ENCODE data around the gene NUDT12.

Gene NUDT12

DNA sequence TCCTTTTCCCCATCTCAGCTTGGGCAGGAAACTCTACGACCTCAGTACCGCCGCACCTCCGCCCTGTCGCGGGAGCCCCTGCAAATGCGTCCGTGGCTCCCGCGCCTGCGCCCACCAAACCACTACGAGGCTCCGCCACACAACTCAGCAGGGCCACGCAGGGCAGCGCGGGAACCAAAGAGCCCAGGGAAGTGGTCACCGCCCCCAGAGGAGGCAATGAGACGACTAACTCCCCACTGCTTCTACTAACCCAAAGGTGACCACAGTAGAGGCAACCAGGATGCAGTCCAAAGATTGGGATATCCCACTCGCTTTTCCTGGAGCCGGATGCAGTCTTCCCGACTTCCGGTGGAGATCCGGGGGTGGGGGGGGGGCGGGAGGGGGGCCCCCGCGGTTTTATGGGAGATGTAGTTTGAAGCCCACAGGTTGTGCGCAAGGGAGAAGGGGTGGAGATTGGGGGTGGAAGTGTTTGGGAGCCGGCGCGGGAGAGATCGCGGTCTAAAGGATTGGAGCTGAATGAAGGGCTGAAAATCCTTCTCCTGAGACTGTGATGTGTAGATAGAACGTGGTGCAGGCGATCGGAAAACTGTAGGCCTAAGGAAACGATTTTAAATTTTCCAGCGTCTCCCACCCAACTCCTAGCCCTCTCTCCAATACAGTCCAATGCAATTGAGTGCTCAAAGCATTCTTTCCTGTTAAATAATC, at the start of gene NUDT12:
Gene NUDT12 (minus strand): TSS at position 337 of the 705 bp plus-strand sequence. CDS start 2,541 bp downstream, outside the sequence.
- Histone ChIP-seq H3K27me3 (ENCODE audit: insufficient read depth, low read length) (no peaks in the 10 kb centered on the region), H3K4me1 (ENCODE audit: insufficient read depth, low read length) (peaks cover 19% of the 10 kb centered on the region), H3K4me3 (ENCODE audit: low read length) (peak within 1 kb of the TSS; percentile 64), H3K36me3 (ENCODE audit: insufficient read depth, low read length) (peaks cover 14% of the 10 kb centered on the region), H3K9me3 (ENCODE audit: low read length) (no peaks in the 10 kb centered on the region), H2AFZ (ENCODE audit: low read depth, low read length) (peak within 1 kb of the TSS; percentile 38)

DNA sequence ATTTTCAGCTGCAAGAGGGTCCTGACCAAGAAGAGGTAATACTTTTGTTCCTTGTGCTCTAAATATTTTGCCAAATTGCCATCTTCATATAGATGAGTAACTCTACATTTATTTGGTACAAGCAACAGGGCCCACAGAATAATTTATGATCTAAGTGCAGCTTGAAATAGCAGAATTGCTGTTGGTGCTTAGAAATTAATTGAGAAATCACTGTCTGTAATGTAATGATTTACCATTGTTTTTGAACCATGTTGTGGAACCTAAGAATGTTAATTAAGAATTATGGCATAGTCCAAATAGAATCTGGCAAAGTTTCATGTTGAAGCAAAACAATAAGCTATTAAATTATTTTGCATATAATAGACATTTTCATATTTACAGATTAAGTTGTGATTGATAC, 44.8 kb upstream of the NUDT12 start:
- Histone ChIP-seq H3K9me3 (ENCODE audit: low read length) (no peaks in the 10 kb centered on the region), H3K27me3 (ENCODE audit: insufficient read depth, low read length) (no peaks in the 10 kb centered on the region), H3K4me3 (ENCODE audit: low read length) (no peak overlapping the region), H3K4me1 (ENCODE audit: insufficient read depth, low read length) (no peaks in the 10 kb centered on the region), H3K36me3 (ENCODE audit: insufficient read depth, low read length) (no peaks in the 10 kb centered on the region), H2AFZ (ENCODE audit: low read depth, low read length) (no peak overlapping the region)

DNA sequence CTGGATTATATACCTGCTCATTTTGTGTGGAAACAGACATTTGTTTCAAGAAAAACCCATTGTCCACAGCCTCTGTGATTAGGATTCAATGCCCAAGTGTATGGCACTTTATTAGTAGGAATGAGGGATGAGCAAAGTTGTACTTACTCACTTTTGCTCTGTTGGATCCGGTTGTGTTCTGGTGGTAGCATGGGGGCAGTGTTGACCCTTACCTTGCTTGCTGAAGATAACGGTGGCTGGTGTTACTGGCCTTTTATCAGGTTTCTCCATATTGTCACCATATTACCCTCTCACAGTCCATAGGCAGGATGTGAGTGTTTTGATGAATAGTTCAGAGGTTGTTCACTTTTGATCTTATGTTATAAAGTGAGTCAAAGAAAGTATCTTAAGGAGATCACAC, 42.7 kb upstream of the NUDT12 start:
- Histone ChIP-seq H3K4me3 (ENCODE audit: low read length) (no peak overlapping the region), H2AFZ (ENCODE audit: low read depth, low read length) (no peak overlapping the region), H3K4me1 (ENCODE audit: insufficient read depth, low read length) (no peaks in the 10 kb centered on the region), H3K27me3 (ENCODE audit: insufficient read depth, low read length) (no peaks in the 10 kb centered on the region), H3K9me3 (ENCODE audit: low read length) (no peaks in the 10 kb centered on the region), H3K36me3 (ENCODE audit: insufficient read depth, low read length) (no peaks in the 10 kb centered on the region)

DNA sequence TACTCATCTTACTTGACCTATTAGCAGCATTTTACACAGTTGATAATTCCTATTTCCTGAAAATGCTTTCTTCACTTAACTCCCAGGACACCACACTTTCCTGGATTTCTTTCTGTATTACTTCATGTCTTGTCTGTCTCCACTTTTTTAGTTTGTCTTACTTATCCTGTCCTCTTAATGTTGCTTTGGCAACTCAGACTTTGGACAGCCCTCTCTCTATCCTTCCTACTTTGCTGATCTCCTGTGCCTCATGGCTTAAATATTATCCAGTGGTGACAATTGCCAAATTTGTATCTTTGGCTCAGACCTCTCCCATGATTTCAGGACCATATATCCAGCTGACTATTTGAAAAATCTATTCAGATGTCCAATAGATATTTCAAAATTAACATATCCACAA, 39.8 kb upstream of the NUDT12 start:
- Histone ChIP-seq H3K27me3 (ENCODE audit: insufficient read depth, low read length) (no peaks in the 10 kb centered on the region), H3K4me1 (ENCODE audit: insufficient read depth, low read length) (no peaks in the 10 kb centered on the region), H2AFZ (ENCODE audit: low read depth, low read length) (no peak overlapping the region), H3K9me3 (ENCODE audit: low read length) (no peaks in the 10 kb centered on the region), H3K4me3 (ENCODE audit: low read length) (no peak overlapping the region), H3K36me3 (ENCODE audit: insufficient read depth, low read length) (no peaks in the 10 kb centered on the region)

DNA sequence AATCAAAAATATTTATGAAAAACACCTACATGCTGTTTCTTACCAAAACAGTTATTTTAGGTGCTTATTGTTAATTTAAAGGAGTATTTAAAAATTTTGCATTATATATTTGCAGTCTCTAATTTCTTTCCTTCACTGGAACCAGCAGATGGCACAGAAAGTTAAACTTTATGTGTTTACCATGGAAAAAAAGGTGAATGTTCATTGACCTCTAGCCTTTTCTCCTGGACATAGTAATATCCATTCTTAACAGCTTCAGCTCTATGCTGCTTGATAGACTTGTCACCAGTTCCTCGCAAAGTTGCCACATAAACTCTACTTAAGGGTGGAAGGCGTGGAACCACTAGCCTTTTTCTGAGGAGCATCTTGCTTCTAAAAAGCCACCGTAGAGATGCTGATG, 38.7 kb upstream of the NUDT12 start:
- H3K9me3 ChIP-seq (ENCODE audit: low read length): no peaks in the 10 kb centered on the region
- H3K36me3 ChIP-seq (ENCODE audit: insufficient read depth, low read length): no peaks in the 10 kb centered on the region

DNA sequence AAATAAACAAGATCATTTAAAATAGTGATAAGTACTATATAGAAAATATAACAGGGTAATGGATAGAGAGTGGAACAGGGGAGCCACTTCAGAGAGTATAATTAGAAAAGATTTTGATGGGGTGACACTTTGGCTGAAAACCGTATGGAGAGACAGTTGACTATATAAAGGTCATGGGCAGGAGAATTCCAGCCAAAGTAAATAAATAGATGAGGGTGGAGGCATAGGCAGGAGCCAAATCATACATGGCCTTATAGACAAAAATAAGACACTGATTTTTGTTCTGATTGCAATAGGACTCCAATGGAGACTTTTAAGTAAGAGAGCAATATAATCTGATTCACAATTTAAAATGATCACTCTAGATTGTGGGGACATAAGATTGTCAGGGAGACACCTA, 37.5 kb upstream of the NUDT12 start:
- no peak overlapping the region for H3K4me3 ChIP-seq (ENCODE audit: low read length)
- H3K4me1 ChIP-seq (ENCODE audit: insufficient read depth, low read length): no peaks in the 10 kb centered on the region
- H3K27me3 ChIP-seq (ENCODE audit: insufficient read depth, low read length): no peaks in the 10 kb centered on the region
- H3K9me3 ChIP-seq (ENCODE audit: low read length): no peaks in the 10 kb centered on the region
- H2AFZ ChIP-seq (ENCODE audit: low read depth, low read length): no peak overlapping the region
- H3K36me3 ChIP-seq (ENCODE audit: insufficient read depth, low read length): no peaks in the 10 kb centered on the region

More for the DNA sequence above, 38.7 kb upstream of the NUDT12 start:
- Histone ChIP-seq H3K27me3 (ENCODE audit: insufficient read depth, low read length) (no peaks in the 10 kb centered on the region), H3K4me3 (ENCODE audit: low read length) (no peak overlapping the region), H3K4me1 (ENCODE audit: insufficient read depth, low read length) (no peaks in the 10 kb centered on the region), H2AFZ (ENCODE audit: low read depth, low read length) (no peak overlapping the region)

DNA sequence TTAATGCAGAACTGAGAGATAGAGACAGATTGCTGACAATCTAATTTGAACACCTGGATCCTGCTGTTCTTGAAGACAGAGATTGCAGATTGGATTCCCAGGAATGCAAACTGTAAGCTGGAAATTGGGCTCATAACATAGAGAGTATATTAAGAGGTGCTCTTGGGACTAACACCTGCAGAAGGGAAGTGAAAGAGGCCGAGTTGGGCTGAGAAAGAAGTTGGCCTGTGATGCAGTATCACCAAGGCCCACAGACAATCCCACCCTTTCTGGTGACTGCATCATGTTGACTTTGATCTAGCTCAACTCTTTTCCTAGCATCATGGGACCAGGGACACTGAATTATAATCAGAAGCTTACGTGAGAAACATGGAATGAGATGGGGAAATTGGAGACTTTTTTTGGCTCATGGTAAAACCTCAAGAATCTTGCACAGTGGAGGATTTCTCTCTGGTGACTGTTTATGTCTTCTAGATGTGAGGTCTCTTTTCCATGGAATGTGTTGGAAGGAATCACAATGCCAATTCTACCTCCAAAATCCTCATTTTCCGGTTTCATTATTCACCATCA, 36.5 kb upstream of the NUDT12 start:
- no peak overlapping the region for H2AFZ ChIP-seq (ENCODE audit: low read depth, low read length)
- no peaks in the 10 kb centered on the region for H3K36me3 ChIP-seq (ENCODE audit: insufficient read depth, low read length)
- H3K4me1 ChIP-seq (ENCODE audit: insufficient read depth, low read length): no peaks in the 10 kb centered on the region
- no peaks in the 10 kb centered on the region for H3K27me3 ChIP-seq (ENCODE audit: insufficient read depth, low read length)
- no peaks in the 10 kb centered on the region for H3K9me3 ChIP-seq (ENCODE audit: low read length)
- H3K4me3 ChIP-seq (ENCODE audit: low read length): no peak overlapping the region

DNA sequence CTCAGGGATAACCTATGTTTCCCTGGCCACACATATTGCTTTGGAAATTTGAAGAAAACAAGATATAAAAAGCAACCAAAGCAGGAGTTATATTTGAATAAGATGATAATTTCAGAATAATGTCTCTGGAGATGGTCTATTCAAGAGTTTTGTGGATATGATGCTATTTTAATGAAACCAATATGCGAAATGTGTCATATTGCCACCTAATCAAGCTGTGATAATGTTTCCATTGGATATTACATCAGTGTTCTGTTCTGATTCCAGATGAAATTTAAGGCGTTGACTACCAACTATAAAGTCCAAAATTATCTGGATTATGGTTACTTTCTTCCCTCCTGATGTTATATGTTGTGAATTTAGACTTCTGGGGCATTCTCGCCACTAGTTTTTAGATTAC, 27.6 kb upstream of the NUDT12 start:
- H3K36me3 ChIP-seq (ENCODE audit: insufficient read depth, low read length): no peaks in the 10 kb centered on the region
- no peak overlapping the region for H3K4me3 ChIP-seq (ENCODE audit: low read length)
- no peak overlapping the region for H2AFZ ChIP-seq (ENCODE audit: low read depth, low read length)
- peaks cover 3% of the 10 kb centered on the region for H3K4me1 ChIP-seq (ENCODE audit: insufficient read depth, low read length)
- H3K27me3 ChIP-seq (ENCODE audit: insufficient read depth, low read length): no peaks in the 10 kb centered on the region
- H3K9me3 ChIP-seq (ENCODE audit: low read length): no peaks in the 10 kb centered on the region

DNA sequence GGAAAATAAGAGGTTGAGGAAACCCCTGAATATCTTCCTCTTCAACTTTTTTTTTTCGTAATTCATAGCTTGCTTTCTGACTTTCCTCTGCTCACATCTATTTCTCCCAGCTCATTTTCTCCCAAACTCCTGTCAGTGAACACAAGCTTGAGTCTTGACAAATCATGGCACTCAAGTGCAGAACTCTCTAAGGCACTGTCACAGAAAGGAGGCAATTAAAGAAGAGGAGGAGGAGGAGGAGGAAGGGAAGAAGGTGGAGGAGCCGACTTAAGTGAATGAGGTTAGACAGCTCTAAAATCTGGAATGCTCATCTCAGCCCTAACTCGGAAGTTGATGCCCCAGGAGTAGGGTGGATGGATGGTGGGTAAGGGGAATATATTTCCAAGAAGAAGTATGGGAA, 27.2 kb upstream of the NUDT12 start:
- Histone ChIP-seq H2AFZ (ENCODE audit: low read depth, low read length) (no peak overlapping the region), H3K4me3 (ENCODE audit: low read length) (no peak overlapping the region), H3K27me3 (ENCODE audit: insufficient read depth, low read length) (no peaks in the 10 kb centered on the region), H3K36me3 (ENCODE audit: insufficient read depth, low read length) (no peaks in the 10 kb centered on the region), H3K9me3 (ENCODE audit: low read length) (no peaks in the 10 kb centered on the region), H3K4me1 (ENCODE audit: insufficient read depth, low read length) (peaks cover 3% of the 10 kb centered on the region)

DNA sequence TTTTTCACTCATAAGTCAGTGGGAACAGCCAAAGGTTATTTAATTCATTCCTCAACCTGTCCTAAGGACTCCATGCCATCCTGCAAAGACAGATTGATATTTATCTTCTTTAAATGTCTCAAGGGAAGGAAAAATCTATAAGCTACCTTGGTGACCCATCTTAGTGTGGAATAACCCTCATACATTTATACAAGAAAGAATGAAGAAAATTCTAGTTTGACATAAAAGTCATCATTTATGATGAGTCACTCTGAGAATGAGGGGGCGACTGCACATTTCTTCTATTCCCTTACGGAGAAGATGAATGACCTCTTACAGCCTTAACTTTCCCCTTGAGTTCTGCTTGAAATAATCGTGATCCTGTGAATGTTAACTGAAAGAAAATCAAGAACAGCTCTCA, 26.8 kb upstream of the NUDT12 start:
- Histone ChIP-seq H3K36me3 (ENCODE audit: insufficient read depth, low read length) (no peaks in the 10 kb centered on the region), H3K4me1 (ENCODE audit: insufficient read depth, low read length) (peaks cover 4% of the 10 kb centered on the region), H3K27me3 (ENCODE audit: insufficient read depth, low read length) (no peaks in the 10 kb centered on the region), H3K9me3 (ENCODE audit: low read length) (no peaks in the 10 kb centered on the region), H2AFZ (ENCODE audit: low read depth, low read length) (no peak overlapping the region), H3K4me3 (ENCODE audit: low read length) (no peak overlapping the region)

DNA sequence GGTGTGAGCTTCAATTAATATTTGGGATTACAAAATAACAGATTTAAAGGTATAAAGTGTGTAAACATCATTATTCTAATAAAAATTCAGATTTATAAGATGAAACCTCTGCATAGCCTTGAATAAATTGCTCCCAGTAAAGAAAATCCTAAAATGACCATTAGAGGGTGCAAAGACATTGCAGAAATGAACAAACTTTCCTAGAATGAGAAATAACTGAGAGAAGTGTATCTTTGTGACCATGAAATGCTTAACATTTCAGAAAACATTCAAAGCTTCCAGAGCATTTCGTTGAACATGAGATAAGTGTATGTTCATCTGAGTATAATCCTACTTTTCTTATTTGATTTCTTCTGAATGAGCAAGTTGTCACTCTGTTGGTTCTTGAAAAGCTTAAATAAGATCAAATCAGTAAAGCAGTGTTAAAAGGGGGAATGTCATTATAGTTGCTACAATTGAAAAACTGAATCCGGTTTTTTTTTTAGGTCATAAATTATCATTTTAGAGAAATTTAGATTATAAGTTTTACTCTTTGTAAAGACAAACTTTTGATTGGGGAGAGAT, 24.7 kb upstream of the NUDT12 start:
- H3K4me1 ChIP-seq (ENCODE audit: insufficient read depth, low read length): peaks cover 7% of the 10 kb centered on the region
- no peak overlapping the region for H3K4me3 ChIP-seq (ENCODE audit: low read length)
- H3K27me3 ChIP-seq (ENCODE audit: insufficient read depth, low read length): no peaks in the 10 kb centered on the region
- H3K36me3 ChIP-seq (ENCODE audit: insufficient read depth, low read length): no peaks in the 10 kb centered on the region
- H2AFZ ChIP-seq (ENCODE audit: low read depth, low read length): no peak overlapping the region
- H3K9me3 ChIP-seq (ENCODE audit: low read length): no peaks in the 10 kb centered on the region

DNA sequence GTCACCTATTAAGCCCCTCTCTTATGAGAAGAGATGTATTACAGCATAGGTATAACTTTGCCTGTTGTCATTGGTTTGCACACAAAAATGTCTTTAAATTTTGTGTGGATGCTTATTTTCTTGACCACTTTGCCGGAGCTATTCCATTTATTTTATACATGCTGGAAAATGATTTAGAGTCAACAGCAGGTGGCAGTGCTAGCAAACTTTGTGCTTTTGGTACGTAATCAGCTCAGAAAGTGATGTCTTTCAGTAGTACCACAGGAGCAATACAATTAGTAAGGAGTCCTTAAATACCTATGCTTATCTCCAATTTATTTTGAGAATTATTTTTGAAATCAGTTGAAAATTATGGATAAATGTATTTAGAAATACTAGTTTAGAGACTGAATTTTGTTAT, 19.8 kb upstream of the NUDT12 start:
- Histone ChIP-seq H3K36me3 (ENCODE audit: insufficient read depth, low read length) (no peaks in the 10 kb centered on the region), H3K27me3 (ENCODE audit: insufficient read depth, low read length) (no peaks in the 10 kb centered on the region), H3K4me3 (ENCODE audit: low read length) (no peak overlapping the region), H2AFZ (ENCODE audit: low read depth, low read length) (no peak overlapping the region), H3K4me1 (ENCODE audit: insufficient read depth, low read length) (peaks cover 6% of the 10 kb centered on the region), H3K9me3 (ENCODE audit: low read length) (no peaks in the 10 kb centered on the region)

DNA sequence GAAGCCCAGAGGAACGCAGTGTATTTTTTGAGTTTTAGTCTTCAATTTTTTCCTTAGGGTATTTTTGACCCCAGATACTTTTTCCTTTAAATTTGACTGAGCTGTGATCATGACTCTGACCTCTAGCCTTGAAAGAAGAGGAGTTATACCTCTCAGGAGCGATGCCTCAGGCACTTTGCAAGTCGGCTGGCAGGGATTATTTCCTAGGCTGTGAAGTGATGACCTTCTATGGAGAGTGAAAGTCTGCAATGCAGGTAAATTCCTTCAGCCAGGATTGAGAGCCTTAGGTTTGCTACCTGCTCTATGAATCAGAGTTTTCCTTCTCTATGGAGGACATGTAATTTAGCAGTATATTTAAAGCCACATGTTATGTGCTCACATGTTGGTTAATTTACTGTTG, 10.8 kb upstream of the NUDT12 start:
- H3K4me1 ChIP-seq (ENCODE audit: insufficient read depth, low read length): no peaks in the 10 kb centered on the region
- H3K4me3 ChIP-seq (ENCODE audit: low read length): no peak overlapping the region
- H3K36me3 ChIP-seq (ENCODE audit: insufficient read depth, low read length): no peaks in the 10 kb centered on the region
- peak overlapping the region; percentile 30 for H2AFZ ChIP-seq (ENCODE audit: low read depth, low read length)
- no peaks in the 10 kb centered on the region for H3K9me3 ChIP-seq (ENCODE audit: low read length)
- H3K27me3 ChIP-seq (ENCODE audit: insufficient read depth, low read length): no peaks in the 10 kb centered on the region

Measured in neuron (in vitro differentiated cells).